CD4-positive, alpha-beta memory T cell (primary cell): ENCODE measurements around the gene CDC42BPB. TPM values are rescaled to one million over a fixed set of nuclear protein-coding genes. Genes with fewer than 3 reads are reported as not detected.

Experiments
- CTCF ChIA-PET: fragments of 350-600 bp; sonication (Branson Sonifier 250); formaldehyde crosslinking; loops from one replicate; lab custom pipeline; 2021; ENCODE audit warnings: inconsistent platforms; ENCODE audit not compliant: partially characterized antibody; lab: Charles Lee
- POLR2A ChIA-PET: fragments of 350-600 bp; sonication (Branson Sonifier 250); formaldehyde crosslinking; loops from one replicate; lab custom pipeline; 2021; ENCODE audit not compliant: partially characterized antibody; lab: Charles Lee
- DNase-seq, 5 donors: peaks; one replicate each; pipeline versions ENCODE4 v3.0.0 to v3.0.0-alpha.2; 2020 to 2022; ENCODE audit warnings: mixed read lengths in 1 of 5
- H3K27ac ChIP-seq: one replicate; pipeline ENCODE4 v1.7.0; 2013; ENCODE audit warnings: low read depth, low read length
- H3K27me3 ChIP-seq: 2 replicates; pipeline ENCODE4 v1.7.0; 2013; ENCODE audit warnings: mild to moderate bottlenecking, low read length, moderate library complexity; ENCODE audit not compliant: insufficient read depth
- H3K36me3 ChIP-seq: 2 replicates; pipeline ENCODE4 v1.7.0; 2013; ENCODE audit warnings: mild to moderate bottlenecking, low read length, moderate library complexity; ENCODE audit not compliant: insufficient read depth
- H3K4me1 ChIP-seq: 2 replicates; pipeline ENCODE4 v1.7.0; 2013; ENCODE audit warnings: mild to moderate bottlenecking, low read length, moderate library complexity; ENCODE audit not compliant: insufficient read depth
- H3K4me3 ChIP-seq, 2 donors: one replicate each; pipeline ENCODE4 v1.7.0; 2013; ENCODE audit warnings: low read length in 2 of 2, mild to moderate bottlenecking in 1 of 2
- H3K9me3 ChIP-seq, 2 donors: one replicate each; pipeline ENCODE4 v1.7.0; 2013; ENCODE audit warnings: low read length in 2 of 2, control low read depth in 1 of 2; ENCODE audit not compliant: control insufficient read depth in 1 of 2
- H3K27ac Mint-ChIP-seq, 7 donors: one replicate each; pipeline ENCODE4 v1.8.0; 2020 to 2021; ENCODE audit warnings: mixed read lengths in 7 of 7, mild to moderate bottlenecking in 6 of 7, inconsistent platforms in 3 of 7, moderate library complexity in 3 of 7
- H3K27me3 Mint-ChIP-seq, 2 donors: one replicate each; pipeline ENCODE4 v1.8.0; 2020 to 2021; ENCODE audit warnings: mixed read lengths in 2 of 2
- H3K36me3 Mint-ChIP-seq, 2 donors: one replicate each; pipeline ENCODE4 v1.8.0; 2020 to 2021; ENCODE audit warnings: mixed read lengths in 2 of 2, inconsistent platforms in 1 of 2, mild to moderate bottlenecking in 1 of 2
- H3K4me1 Mint-ChIP-seq, 4 donors: one replicate each; pipeline ENCODE4 v1.8.0; 2020 to 2021; ENCODE audit warnings: mixed read lengths in 4 of 4, mild to moderate bottlenecking in 1 of 4
- H3K4me3 Mint-ChIP-seq, 8 donors: one replicate each; pipeline ENCODE4 v1.8.0; 2020 to 2021; ENCODE audit warnings: mixed read lengths in 8 of 8, mild to moderate bottlenecking in 7 of 8, moderate library complexity in 6 of 8, inconsistent platforms in 3 of 8
- H3K9me3 Mint-ChIP-seq, 8 donors: one replicate each; pipeline ENCODE4 v1.8.0; 2020 to 2021; ENCODE audit warnings: mixed read lengths in 8 of 8, mild to moderate bottlenecking in 5 of 8, inconsistent platforms in 3 of 8, moderate library complexity in 1 of 8
- intact Hi-C: fragments of 100-400 bp; cut with micrococcal nuclease; formaldehyde crosslinking; loops from one replicate; pipeline ENCODE4 v1.15.1; 2023
- polyA plus RNA-seq, 2 donors: library from polyadenylated mRNA; unstranded; fragments of 300-500 nt; fragmentation: Illumina TruSeq; gene quantifications; one replicate each; pipeline ENCODE4 v1.2.3, GENCODE V29; 2021
- total RNA-seq, 2 experiments: library from RNA; stranded (reverse); gene quantifications; one replicate each; pipeline ENCODE4 v1.2.3, GENCODE V29; 2021

Gene CDC42BPB
- total and polyA plus RNA-seq, 4 experiments from 2014 or later = 0.02 to 8.4 (median 4.1) TPM

DNA sequence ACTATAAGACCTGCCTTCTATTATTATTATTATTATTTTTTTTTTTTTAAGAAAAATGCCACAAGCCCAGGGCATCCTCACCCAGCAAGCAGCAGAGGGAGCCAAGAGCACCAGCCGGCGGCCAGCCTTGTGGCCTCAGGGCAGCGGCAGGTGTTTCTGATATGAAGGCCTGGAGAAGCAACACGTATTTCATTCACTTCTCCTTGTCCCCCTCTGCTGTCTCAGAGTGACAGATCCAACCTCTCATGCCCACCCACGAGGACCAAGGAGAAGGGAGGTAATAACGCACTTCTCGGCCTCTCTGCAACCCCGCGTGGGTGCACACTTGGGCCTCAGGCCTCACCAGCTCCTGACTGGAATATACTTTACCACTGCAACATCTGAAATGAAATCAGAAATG lies 25.4 kb downstream of the CDC42BPB start:
- no peak overlapping the region for H3K27ac Mint-ChIP-seq
- intact Hi-C loops = no loop called here
- Histone ChIP-seq H3K9me3 (no peaks in the 10 kb centered on the region), H3K4me3 (no peak overlapping the region), H3K27ac (no peak overlapping the region), H3K4me1 (no peaks in the 10 kb centered on the region), H3K36me3 (no peaks in the 10 kb centered on the region), H3K27me3 (no peaks in the 10 kb centered on the region)
- ChIA-PET CTCF (interaction anchor here (0.8 kb wide), 1 partner anchor 37 kb away, joined by 3 read pairs; no protein-coding TSS in a partner anchor), POLR2A (no interaction called here)
- H3K36me3 Mint-ChIP-seq = no peaks in the 10 kb centered on the region
- peaks cover under 1 to 2% of the 10 kb centered on the region in 2 donors for H3K27me3 Mint-ChIP-seq
- no peak for DNase-seq
- no peak overlapping the region for H3K4me3 Mint-ChIP-seq
- peaks cover 0 to under 1% (median 0%) of the 10 kb centered on the region in 8 donors for H3K9me3 Mint-ChIP-seq
- H3K4me1 Mint-ChIP-seq = peaks cover 0 to 4% (median 2%) of the 10 kb centered on the region in 4 donors

DNA sequence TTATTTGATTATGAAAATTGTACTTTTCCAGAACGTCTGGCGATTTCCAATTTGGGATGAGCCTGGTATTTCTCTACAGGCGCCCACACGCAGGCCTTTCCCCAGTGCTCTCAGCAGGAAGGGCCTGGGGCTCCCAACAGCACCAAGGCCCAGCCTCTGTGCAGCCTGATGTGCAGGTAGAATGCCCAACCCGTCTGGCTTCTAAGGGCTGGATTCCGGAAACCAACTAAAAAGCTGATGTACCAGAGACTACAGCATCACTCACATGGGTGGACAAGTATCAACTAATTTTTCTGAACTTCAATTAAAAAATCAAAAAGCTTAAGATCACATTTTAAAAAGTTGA lies 25.8 kb downstream of the CDC42BPB start:
- CTCF ChIA-PET = no interaction called here
- intact Hi-C loops = no loop called here
- H3K4me1 Mint-ChIP-seq = peaks cover 0 to 4% (median 2%) of the 10 kb centered on the region in 4 donors
- H3K27ac Mint-ChIP-seq = peak overlapping the region in 1 of 7 donors; percentile 15
- Histone ChIP-seq H3K27me3 (no peaks in the 10 kb centered on the region), H3K4me1 (no peaks in the 10 kb centered on the region), H3K27ac (no peak overlapping the region), H3K4me3 (no peak overlapping the region), H3K9me3 (no peaks in the 10 kb centered on the region), H3K36me3 (no peaks in the 10 kb centered on the region)
- H3K36me3 Mint-ChIP-seq = no peaks in the 10 kb centered on the region
- peaks cover 2 to 4% of the 10 kb centered on the region in 2 donors for H3K27me3 Mint-ChIP-seq
- POLR2A ChIA-PET = no interaction called here
- DNase-seq = no peak
- no peak overlapping the region for H3K4me3 Mint-ChIP-seq
- H3K9me3 Mint-ChIP-seq = peaks cover 0 to 3% (median 0%) of the 10 kb centered on the region in 8 donors

DNA sequence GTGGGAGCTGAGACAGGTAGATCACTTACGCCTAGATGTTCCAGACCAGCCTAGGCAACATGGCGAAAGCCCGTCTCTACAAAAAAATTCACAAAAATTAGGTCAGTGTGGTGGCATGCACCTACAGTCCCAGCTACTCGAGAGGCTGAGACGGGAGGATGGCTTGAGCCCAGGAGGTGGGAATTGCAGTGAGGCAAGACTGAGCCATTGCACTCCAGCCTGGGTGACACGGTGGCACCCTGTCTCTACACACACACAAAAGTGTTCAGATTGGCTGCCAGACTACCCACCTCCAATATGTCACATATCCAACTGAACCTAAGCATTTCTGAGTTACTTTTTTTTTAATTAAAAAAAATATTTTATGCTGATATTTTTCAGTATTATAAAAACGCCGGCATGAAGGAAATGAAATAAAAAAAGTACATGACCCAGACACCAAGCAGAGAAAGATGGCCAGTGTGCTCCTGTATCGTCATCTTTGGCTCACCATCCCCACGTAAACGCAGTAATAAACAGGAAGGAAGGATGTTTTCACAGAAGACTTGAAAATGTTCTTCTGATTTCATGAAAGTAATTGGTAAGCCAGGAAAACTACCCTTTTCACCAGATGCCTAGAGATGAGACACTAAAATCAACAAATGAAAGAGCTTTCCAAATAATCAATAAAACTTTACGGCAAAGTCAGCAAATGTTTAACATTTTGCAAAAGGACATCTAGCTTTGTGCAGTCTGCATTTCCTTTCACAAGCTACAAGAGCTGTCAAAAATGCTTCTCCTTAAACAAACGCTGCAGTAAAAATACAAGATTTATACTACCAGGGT lies 26.4 kb downstream of the CDC42BPB start:
- DNase-seq = no peak
- no peaks in the 10 kb centered on the region for H3K4me1 ChIP-seq
- Mint-ChIP-seq H3K4me3 (no peak overlapping the region), H3K36me3 (no peaks in the 10 kb centered on the region), H3K4me1 (peaks cover 0 to 4% (median 2%) of the 10 kb centered on the region in 4 donors), H3K27ac (no peak overlapping the region), H3K9me3 (peaks cover 0 to 3% (median 0%) of the 10 kb centered on the region in 8 donors), H3K27me3 (peaks cover 2 to 4% of the 10 kb centered on the region in 2 donors)
- no peaks in the 10 kb centered on the region for H3K36me3 ChIP-seq
- intact Hi-C loops = no loop called here
- POLR2A ChIA-PET = no interaction called here
- CTCF ChIA-PET = interaction anchor here (1.0 kb wide), 1 partner anchor 336 kb away, joined by 3 read pairs; no protein-coding TSS in a partner anchor
- no peak overlapping the region for H3K4me3 ChIP-seq
- H3K27ac ChIP-seq = no peak overlapping the region
- H3K27me3 ChIP-seq = no peaks in the 10 kb centered on the region
- no peaks in the 10 kb centered on the region for H3K9me3 ChIP-seq

DNA sequence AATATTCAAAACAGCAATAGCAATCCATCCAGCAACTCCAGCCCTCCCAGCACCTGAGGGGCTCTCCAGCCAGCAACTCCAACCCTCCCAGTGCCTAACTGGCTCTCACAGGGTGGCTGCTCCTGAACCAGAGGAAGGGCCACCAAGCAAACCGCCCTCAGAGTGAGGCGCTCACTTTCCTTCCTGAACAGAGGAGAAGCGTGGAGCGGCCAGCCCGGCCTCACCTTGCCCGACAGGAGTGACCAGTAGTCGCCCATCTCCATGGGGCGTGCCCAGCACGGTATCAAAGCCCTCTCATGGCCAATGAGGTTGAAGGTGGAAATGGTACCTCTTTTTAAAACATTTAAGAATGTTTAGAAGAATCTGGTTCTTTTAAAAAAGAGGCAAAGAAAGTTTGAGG lies 27.4 kb downstream of the CDC42BPB start:
- peaks cover 0 to 4% (median 2%) of the 10 kb centered on the region in 4 donors for H3K4me1 Mint-ChIP-seq
- Histone ChIP-seq H3K4me3 (no peak overlapping the region), H3K36me3 (no peaks in the 10 kb centered on the region), H3K9me3 (no peaks in the 10 kb centered on the region), H3K27ac (no peak overlapping the region), H3K4me1 (no peaks in the 10 kb centered on the region), H3K27me3 (no peaks in the 10 kb centered on the region)
- peaks cover 5 to 6% of the 10 kb centered on the region in 2 donors for H3K27me3 Mint-ChIP-seq
- no peaks in the 10 kb centered on the region for H3K36me3 Mint-ChIP-seq
- no peak overlapping the region for H3K27ac Mint-ChIP-seq
- no peak for DNase-seq
- ChIA-PET POLR2A (no interaction called here), CTCF (interaction anchor here (1.0 kb wide), 1 partner anchor 335 kb away, joined by 3 read pairs; no protein-coding TSS in a partner anchor)
- intact Hi-C loops = no loop called here
- H3K4me3 Mint-ChIP-seq = no peak overlapping the region
- H3K9me3 Mint-ChIP-seq = peaks cover 0 to 3% (median 2%) of the 10 kb centered on the region in 8 donors

- Mint-ChIP-seq H3K4me3 (no peak overlapping the region), H3K9me3 (peaks cover 0 to 3% (median 2%) of the 10 kb centered on the region in 8 donors), H3K27ac (no peak overlapping the region), H3K36me3 (peaks cover 0 to 4% of the 10 kb centered on the region in 2 donors), H3K4me1 (peaks cover 0 to 9% (median 2%) of the 10 kb centered on the region in 4 donors), H3K27me3 (peaks cover 5 to 6% of the 10 kb centered on the region in 2 donors)
- Histone ChIP-seq H3K27ac (no peak overlapping the region), H3K4me1 (no peaks in the 10 kb centered on the region), H3K9me3 (no peaks in the 10 kb centered on the region), H3K4me3 (no peak overlapping the region), H3K27me3 (no peaks in the 10 kb centered on the region), H3K36me3 (no peaks in the 10 kb centered on the region)
- ChIA-PET POLR2A (no interaction called here), CTCF (no interaction called here)
- intact Hi-C loops = no loop called here
- DNase-seq = no peak
Observed at GRCh38 chr14:103028772-103029171, 28.6 kb downstream of the CDC42BPB start.

GRCh38 chr14:103028161-103028767 lies 29.1 kb downstream of the CDC42BPB start:
- no peaks in the 10 kb centered on the region for H3K9me3 ChIP-seq
- no peak overlapping the region for H3K27ac ChIP-seq
- H3K27me3 ChIP-seq = no peaks in the 10 kb centered on the region
- H3K4me3 Mint-ChIP-seq = no peak overlapping the region
- H3K4me1 Mint-ChIP-seq = peaks cover 0 to 10% (median 2%) of the 10 kb centered on the region in 4 donors
- H3K36me3 Mint-ChIP-seq = peaks cover 0 to 4% of the 10 kb centered on the region in 2 donors
- H3K27me3 Mint-ChIP-seq = peaks cover 5 to 6% of the 10 kb centered on the region in 2 donors
- H3K36me3 ChIP-seq = no peaks in the 10 kb centered on the region
- no peak for DNase-seq
- peaks cover 0 to 3% (median 2%) of the 10 kb centered on the region in 8 donors for H3K9me3 Mint-ChIP-seq
- ChIA-PET CTCF (no interaction called here), POLR2A (no interaction called here)
- H3K27ac Mint-ChIP-seq = no peak overlapping the region
- intact Hi-C loops = no loop called here
- H3K4me1 ChIP-seq = no peaks in the 10 kb centered on the region
- H3K4me3 ChIP-seq = no peak overlapping the region

GRCh38 chr14:103027451-103027850 lies 29.9 kb downstream of the CDC42BPB start:
- Histone ChIP-seq H3K4me1 (no peaks in the 10 kb centered on the region), H3K4me3 (no peak overlapping the region), H3K27me3 (no peaks in the 10 kb centered on the region), H3K36me3 (no peaks in the 10 kb centered on the region), H3K27ac (no peak overlapping the region), H3K9me3 (no peaks in the 10 kb centered on the region)
- no peak for DNase-seq
- H3K9me3 Mint-ChIP-seq = peaks cover 0 to 3% (median 2%) of the 10 kb centered on the region in 8 donors
- H3K4me3 Mint-ChIP-seq = no peak overlapping the region
- CTCF ChIA-PET = no interaction called here
- H3K27ac Mint-ChIP-seq = no peak overlapping the region
- peaks cover 5 to 7% of the 10 kb centered on the region in 2 donors for H3K27me3 Mint-ChIP-seq
- H3K4me1 Mint-ChIP-seq = peaks cover 0 to 10% (median 2%) of the 10 kb centered on the region in 4 donors
- intact Hi-C loops = no loop called here
- H3K36me3 Mint-ChIP-seq = peaks cover 0 to 4% of the 10 kb centered on the region in 2 donors
- POLR2A ChIA-PET = no interaction called here
